ENCODE results near the gene ATP8A2.

DNA sequence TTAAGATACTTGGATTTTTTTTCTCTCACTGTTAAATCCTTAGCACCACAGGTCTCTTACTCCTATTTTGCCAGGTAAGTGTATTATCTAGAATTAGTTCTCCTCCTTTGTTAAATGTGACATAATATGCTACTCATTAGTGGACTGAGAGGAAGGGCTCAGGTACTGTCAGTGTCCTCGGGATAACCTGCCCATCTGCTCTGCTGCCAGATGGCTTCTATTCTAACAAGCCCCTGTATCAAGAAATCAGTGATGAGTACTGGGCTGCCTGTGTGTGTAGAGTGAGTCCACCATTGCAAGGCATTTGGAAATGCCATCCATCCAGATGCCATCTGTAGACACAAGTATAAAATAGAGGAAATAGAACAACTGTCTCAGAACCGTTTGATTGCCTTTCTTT is 209.6 kb downstream of the ATP8A2 start:
- TF ChIP-seq CTCF (IDR thresholded peaks at IDR 0.05), result no peak
- TF ChIP-seq, protein P1, sequence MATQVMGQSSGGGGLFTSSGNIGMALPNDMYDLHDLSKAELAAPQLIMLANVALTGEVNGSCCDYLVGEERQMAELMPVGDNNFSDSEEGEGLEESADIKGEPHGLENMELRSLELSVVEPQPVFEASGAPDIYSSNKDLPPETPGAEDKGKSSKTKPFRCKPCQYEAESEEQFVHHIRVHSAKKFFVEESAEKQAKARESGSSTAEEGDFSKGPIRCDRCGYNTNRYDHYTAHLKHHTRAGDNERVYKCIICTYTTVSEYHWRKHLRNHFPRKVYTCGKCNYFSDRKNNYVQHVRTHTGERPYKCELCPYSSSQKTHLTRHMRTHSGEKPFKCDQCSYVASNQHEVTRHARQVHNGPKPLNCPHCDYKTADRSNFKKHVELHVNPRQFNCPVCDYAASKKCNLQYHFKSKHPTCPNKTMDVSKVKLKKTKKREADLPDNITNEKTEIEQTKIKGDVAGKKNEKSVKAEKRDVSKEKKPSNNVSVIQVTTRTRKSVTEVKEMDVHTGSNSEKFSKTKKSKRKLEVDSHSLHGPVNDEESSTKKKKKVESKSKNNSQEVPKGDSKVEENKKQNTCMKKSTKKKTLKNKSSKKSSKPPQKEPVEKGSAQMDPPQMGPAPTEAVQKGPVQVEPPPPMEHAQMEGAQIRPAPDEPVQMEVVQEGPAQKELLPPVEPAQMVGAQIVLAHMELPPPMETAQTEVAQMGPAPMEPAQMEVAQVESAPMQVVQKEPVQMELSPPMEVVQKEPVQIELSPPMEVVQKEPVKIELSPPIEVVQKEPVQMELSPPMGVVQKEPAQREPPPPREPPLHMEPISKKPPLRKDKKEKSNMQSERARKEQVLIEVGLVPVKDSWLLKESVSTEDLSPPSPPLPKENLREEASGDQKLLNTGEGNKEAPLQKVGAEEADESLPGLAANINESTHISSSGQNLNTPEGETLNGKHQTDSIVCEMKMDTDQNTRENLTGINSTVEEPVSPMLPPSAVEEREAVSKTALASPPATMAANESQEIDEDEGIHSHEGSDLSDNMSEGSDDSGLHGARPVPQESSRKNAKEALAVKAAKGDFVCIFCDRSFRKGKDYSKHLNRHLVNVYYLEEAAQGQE (IDR thresholded peaks at IDR 0.05; ENCODE audit: insufficient read depth in 1 of 2, low read depth in 2 of 2, low read length in 1 of 2), result no peak
- no peak for TF ChIP-seq TCF7L2 (IDR thresholded peaks at IDR 0.05; ENCODE audit: low read depth, low read length)
- TF ChIP-seq POLR2AphosphoS5 (IDR thresholded peaks at IDR 0.05; ENCODE audit: low read depth, low read length), result no peak
- no peak for TF ChIP-seq SIN3A (IDR thresholded peaks at IDR 0.05; ENCODE audit: borderline replicate concordance, insufficient read depth, low read depth, low read length)

Measured in Panc1 (cell line).